ENCODE results near the gene MAP1LC3B.

MAP1LC3B gene

DNA sequence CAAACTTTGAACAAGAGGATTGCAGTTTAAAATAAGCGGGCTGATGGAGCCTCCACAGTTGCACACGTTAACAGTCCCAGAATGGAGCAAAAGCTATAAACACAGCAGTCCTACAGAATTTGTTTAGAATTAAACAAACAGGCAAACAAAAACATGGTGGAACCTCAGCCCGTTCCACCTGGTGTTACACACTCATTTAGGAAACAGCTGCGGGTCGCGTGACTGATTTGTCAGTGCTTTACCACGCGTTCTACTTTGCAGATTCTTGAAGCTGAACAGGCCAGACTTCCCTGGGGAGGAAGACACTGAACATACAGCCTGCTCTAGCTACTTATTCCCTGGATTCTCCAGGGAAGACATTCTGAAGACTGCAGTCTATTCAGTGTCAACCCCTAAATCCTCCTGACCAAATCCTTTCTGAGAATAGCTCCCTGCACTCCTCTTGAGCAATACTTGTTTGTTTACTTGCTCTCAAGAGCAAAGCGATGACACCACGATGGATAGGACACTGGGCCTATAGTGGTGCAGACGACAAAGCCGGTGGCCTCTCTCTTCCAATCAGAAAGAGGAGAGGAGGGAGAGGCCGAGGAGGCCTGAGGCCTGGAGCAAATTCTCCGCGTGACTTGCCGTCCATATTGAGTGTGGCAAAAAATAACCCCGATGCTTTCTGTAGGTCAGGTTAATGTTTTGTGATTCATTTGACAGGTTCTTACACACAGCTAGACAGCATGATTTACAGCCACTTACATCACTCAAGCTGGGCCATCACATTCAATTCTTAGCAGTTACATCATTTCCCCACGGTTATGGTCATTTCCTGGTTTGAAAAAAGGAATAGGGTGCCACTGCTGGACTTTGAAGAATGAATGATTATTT is 4.0 kb upstream of the MAP1LC3B start (continued):
- TF ChIP-seq, protein P1, sequence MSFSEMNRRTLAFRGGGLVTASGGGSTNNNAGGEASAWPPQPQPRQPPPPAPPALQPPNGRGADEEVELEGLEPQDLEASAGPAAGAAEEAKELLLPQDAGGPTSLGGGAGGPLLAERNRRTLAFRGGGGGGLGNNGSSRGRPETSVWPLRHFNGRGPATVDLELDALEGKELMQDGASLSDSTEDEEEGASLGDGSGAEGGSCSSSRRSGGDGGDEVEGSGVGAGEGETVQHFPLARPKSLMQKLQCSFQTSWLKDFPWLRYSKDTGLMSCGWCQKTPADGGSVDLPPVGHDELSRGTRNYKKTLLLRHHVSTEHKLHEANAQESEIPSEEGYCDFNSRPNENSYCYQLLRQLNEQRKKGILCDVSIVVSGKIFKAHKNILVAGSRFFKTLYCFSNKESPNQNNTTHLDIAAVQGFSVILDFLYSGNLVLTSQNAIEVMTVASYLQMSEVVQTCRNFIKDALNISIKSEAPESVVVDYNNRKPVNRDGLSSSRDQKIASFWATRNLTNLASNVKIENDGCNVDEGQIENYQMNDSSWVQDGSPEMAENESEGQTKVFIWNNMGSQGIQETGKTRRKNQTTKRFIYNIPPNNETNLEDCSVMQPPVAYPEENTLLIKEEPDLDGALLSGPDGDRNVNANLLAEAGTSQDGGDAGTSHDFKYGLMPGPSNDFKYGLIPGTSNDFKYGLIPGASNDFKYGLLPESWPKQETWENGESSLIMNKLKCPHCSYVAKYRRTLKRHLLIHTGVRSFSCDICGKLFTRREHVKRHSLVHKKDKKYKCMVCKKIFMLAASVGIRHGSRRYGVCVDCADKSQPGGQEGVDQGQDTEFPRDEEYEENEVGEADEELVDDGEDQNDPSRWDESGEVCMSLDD (tag by site-specific recombination; IDR thresholded peaks at IDR 0.05) = no peak
- TF ChIP-seq, protein P2, sequence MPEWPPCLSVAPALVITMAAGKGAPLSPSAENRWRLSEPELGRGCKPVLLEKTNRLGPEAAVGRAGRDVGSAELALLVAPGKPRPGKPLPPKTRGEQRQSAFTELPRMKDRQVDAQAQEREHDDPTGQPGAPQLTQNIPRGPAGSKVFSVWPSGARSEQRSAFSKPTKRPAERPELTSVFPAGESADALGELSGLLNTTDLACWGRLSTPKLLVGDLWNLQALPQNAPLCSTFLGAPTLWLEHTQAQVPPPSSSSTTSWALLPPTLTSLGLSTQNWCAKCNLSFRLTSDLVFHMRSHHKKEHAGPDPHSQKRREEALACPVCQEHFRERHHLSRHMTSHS (tag by site-specific recombination; IDR thresholded peaks at IDR 0.05) = no peak
- TF ChIP-seq KLF1 (tag by site-specific recombination; IDR thresholded peaks at IDR 0.05) (no peak), ZNF600 (tag by site-specific recombination; IDR thresholded peaks at IDR 0.05) (0 out of 2 replicates have a peak, but pooled peaks have one; percentile 27), ZBTB48 (tag by site-specific recombination; IDR thresholded peaks at IDR 0.05) (peak; percentile 92), ZBTB20 (tag by site-specific recombination; IDR thresholded peaks at IDR 0.05) (peak; percentile 91), KLF8 (tag by site-specific recombination; IDR thresholded peaks at IDR 0.05) (peak; percentile 51), KLF7 (tag by site-specific recombination; IDR thresholded peaks at IDR 0.05; ENCODE audit: borderline replicate concordance) (no peak), ZNF302 (tag by site-specific recombination; IDR thresholded peaks at IDR 0.05; ENCODE audit: low read depth) (no peak), ZNF157 (tag by site-specific recombination; IDR thresholded peaks at IDR 0.05) (no peak), ZNF529 (tag by site-specific recombination; IDR thresholded peaks at IDR 0.05; ENCODE audit: insufficient replicate concordance) (no peak), SALL2 (tag by site-specific recombination; IDR thresholded peaks at IDR 0.05; ENCODE audit: borderline replicate concordance) (no peak), ZNF544 (tag by site-specific recombination; IDR thresholded peaks at IDR 0.05) (no peak), ZNF530 (tag by site-specific recombination; IDR thresholded peaks at IDR 0.05; ENCODE audit: low read depth) (no peak), ZNF792 (tag by site-specific recombination; IDR thresholded peaks at IDR 0.05) (no peak), ZNF658 (tag by site-specific recombination; IDR thresholded peaks at IDR 0.05) (no peak), GLI4 (tag by site-specific recombination; IDR thresholded peaks at IDR 0.05) (no peak), ZNF19 (tag by site-specific recombination; IDR thresholded peaks at IDR 0.05; ENCODE audit: low read depth) (no peak), ZNF138 (tag by site-specific recombination; IDR thresholded peaks at IDR 0.05; ENCODE audit: borderline replicate concordance) (no peak), ZNF785 (tag by site-specific recombination; IDR thresholded peaks at IDR 0.05) (no peak)
- TF ChIP-seq, protein P3, sequence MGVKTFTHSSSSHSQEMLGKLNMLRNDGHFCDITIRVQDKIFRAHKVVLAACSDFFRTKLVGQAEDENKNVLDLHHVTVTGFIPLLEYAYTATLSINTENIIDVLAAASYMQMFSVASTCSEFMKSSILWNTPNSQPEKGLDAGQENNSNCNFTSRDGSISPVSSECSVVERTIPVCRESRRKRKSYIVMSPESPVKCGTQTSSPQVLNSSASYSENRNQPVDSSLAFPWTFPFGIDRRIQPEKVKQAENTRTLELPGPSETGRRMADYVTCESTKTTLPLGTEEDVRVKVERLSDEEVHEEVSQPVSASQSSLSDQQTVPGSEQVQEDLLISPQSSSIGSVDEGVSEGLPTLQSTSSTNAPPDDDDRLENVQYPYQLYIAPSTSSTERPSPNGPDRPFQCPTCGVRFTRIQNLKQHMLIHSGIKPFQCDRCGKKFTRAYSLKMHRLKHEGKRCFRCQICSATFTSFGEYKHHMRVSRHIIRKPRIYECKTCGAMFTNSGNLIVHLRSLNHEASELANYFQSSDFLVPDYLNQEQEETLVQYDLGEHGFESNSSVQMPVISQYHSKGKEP (tag by site-specific recombination; IDR thresholded peaks at IDR 0.05) = peak; percentile 54; the same call in 1 of the 2 replicates
- TF ChIP-seq, protein P4, sequence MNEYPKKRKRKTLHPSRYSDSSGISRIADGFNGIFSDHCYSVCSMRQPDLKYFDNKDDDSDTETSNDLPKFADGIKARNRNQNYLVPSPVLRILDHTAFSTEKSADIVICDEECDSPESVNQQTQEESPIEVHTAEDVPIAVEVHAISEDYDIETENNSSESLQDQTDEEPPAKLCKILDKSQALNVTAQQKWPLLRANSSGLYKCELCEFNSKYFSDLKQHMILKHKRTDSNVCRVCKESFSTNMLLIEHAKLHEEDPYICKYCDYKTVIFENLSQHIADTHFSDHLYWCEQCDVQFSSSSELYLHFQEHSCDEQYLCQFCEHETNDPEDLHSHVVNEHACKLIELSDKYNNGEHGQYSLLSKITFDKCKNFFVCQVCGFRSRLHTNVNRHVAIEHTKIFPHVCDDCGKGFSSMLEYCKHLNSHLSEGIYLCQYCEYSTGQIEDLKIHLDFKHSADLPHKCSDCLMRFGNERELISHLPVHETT (tag by site-specific recombination; IDR thresholded peaks at IDR 0.05) = peak; percentile 75
- TF ChIP-seq, protein P5, sequence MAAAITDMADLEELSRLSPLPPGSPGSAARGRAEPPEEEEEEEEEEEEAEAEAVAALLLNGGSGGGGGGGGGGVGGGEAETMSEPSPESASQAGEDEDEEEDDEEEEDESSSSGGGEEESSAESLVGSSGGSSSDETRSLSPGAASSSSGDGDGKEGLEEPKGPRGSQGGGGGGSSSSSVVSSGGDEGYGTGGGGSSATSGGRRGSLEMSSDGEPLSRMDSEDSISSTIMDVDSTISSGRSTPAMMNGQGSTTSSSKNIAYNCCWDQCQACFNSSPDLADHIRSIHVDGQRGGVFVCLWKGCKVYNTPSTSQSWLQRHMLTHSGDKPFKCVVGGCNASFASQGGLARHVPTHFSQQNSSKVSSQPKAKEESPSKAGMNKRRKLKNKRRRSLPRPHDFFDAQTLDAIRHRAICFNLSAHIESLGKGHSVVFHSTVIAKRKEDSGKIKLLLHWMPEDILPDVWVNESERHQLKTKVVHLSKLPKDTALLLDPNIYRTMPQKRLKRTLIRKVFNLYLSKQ (tag by site-specific recombination; IDR thresholded peaks at IDR 0.05; ENCODE audit: borderline replicate concordance) = no peak
- TF ChIP-seq, protein P6, sequence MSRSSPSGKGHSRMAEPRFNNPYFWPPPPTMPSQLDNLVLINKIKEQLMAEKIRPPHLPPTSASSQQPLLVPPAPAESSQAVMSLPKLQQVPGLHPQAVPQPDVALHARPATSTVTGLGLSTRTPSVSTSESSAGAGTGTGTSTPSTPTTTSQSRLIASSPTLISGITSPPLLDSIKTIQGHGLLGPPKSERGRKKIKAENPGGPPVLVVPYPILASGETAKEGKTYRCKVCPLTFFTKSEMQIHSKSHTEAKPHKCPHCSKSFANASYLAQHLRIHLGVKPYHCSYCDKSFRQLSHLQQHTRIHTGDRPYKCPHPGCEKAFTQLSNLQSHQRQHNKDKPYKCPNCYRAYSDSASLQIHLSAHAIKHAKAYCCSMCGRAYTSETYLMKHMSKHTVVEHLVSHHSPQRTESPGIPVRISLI (tag by site-specific recombination; IDR thresholded peaks at IDR 0.05) = no peak; the same call in 1 of the 2 replicates
- TF ChIP-seq, protein P7, sequence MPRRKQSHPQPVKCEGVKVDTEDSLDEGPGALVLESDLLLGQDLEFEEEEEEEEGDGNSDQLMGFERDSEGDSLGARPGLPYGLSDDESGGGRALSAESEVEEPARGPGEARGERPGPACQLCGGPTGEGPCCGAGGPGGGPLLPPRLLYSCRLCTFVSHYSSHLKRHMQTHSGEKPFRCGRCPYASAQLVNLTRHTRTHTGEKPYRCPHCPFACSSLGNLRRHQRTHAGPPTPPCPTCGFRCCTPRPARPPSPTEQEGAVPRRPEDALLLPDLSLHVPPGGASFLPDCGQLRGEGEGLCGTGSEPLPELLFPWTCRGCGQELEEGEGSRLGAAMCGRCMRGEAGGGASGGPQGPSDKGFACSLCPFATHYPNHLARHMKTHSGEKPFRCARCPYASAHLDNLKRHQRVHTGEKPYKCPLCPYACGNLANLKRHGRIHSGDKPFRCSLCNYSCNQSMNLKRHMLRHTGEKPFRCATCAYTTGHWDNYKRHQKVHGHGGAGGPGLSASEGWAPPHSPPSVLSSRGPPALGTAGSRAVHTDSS (tag by site-specific recombination; IDR thresholded peaks at IDR 0.05) = no peak
- TF ChIP-seq, protein P8, sequence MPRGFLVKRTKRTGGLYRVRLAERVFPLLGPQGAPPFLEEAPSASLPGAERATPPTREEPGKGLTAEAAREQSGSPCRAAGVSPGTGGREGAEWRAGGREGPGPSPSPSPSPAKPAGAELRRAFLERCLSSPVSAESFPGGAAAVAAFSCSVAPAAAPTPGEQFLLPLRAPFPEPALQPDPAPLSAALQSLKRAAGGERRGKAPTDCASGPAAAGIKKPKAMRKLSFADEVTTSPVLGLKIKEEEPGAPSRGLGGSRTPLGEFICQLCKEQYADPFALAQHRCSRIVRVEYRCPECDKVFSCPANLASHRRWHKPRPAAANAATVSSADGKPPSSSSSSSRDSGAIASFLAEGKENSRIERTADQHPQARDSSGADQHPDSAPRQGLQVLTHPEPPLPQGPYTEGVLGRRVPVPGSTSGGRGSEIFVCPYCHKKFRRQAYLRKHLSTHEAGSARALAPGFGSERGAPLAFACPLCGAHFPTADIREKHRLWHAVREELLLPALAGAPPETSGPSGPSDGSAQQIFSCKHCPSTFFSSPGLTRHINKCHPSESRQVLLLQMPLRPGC (tag by site-specific recombination; IDR thresholded peaks at IDR 0.05) = peak; percentile 83
